Mesenchymal stem cell (in vitro differentiated cells and primary cell): ENCODE results near the gene CAPZA1.
A peak's percentile ranks its signal among the peaks of the same experiment; 100 is the strongest.

Experiments
- DNase-seq: peaks from one replicate; pipeline ENCODE4 v3.0.0-alpha.2; 2013
- H2AFZ ChIP-seq: one replicate; pipeline ENCODE4 v1.6.1; 2013; ENCODE audit warnings: low read depth, mild to moderate bottlenecking, control low read depth, inconsistent platforms, low read length, moderate library complexity
- H2AK5ac ChIP-seq: 2 replicates; pipeline ENCODE4 v1.6.1; 2013; ENCODE audit warnings: low read length, moderate library complexity, mild to moderate bottlenecking, inconsistent platforms; ENCODE audit not compliant: severe bottlenecking
- H2BK120ac ChIP-seq: one replicate; pipeline ENCODE4 v1.6.1; 2013; ENCODE audit warnings: low read depth, mild to moderate bottlenecking, inconsistent platforms, low read length, moderate library complexity
- H2BK12ac ChIP-seq, 2 experiments: one replicate each; pipeline ENCODE4 v1.6.1; 2013; ENCODE audit warnings: inconsistent platforms in 2 of 2, low read length in 2 of 2, mild to moderate bottlenecking in 2 of 2, moderate library complexity in 2 of 2, control low read depth in 1 of 2
- H2BK15ac ChIP-seq: one replicate; pipeline ENCODE4 v1.6.1; 2013; ENCODE audit warnings: mild to moderate bottlenecking, low read depth, inconsistent platforms; ENCODE audit not compliant: poor library complexity, severe bottlenecking
- H2BK5ac ChIP-seq: 2 replicates; pipeline ENCODE4 v1.6.1; 2013; ENCODE audit warnings: low read depth, mild to moderate bottlenecking, low read length, control low read depth, inconsistent platforms; ENCODE audit not compliant: poor library complexity, severe bottlenecking
- H3K14ac ChIP-seq, 2 experiments: one replicate each; pipeline ENCODE4 v1.6.1; 2013; ENCODE audit warnings: inconsistent platforms in 2 of 2, low read length in 2 of 2, control low read depth in 1 of 2, mild to moderate bottlenecking in 1 of 2, moderate library complexity in 1 of 2
- H3K18ac ChIP-seq, 2 experiments: one replicate each; pipeline ENCODE4 v1.6.1; 2013; ENCODE audit warnings: inconsistent platforms in 2 of 2, low read length in 2 of 2, control low read depth in 1 of 2, low read depth in 1 of 2, mild to moderate bottlenecking in 1 of 2
- H3K23ac ChIP-seq, 2 experiments: one replicate each; pipeline ENCODE4 v1.6.1; 2013; ENCODE audit warnings: inconsistent platforms in 2 of 2, low read length in 2 of 2, mild to moderate bottlenecking in 2 of 2, moderate library complexity in 2 of 2, control low read depth in 1 of 2
- H3K27ac ChIP-seq: 2 replicates; pipeline ENCODE4 v1.5.1; 2013; ENCODE audit warnings: mild to moderate bottlenecking, moderate library complexity, low read length, control low read depth, inconsistent platforms; ENCODE audit not compliant: poor library complexity, severe bottlenecking
- H3K27me3 ChIP-seq, 2 experiments: 2 replicates each; pipeline versions ENCODE4 v1.6.1 to v1.7.0; 2013; ENCODE audit warnings: low read length in 2 of 2, mild to moderate bottlenecking in 2 of 2, moderate library complexity in 2 of 2, control low read depth in 1 of 2, inconsistent platforms in 1 of 2; ENCODE audit not compliant: control insufficient read depth in 1 of 2, insufficient read depth in 1 of 2
- H3K36me3 ChIP-seq, 2 experiments: 2 replicates each; pipeline versions ENCODE4 v1.6.1 to v1.7.0; 2013; ENCODE audit warnings: low read length in 2 of 2, control low read depth in 1 of 2, inconsistent platforms in 1 of 2, low read depth in 1 of 2, mild to moderate bottlenecking in 1 of 2; ENCODE audit not compliant: insufficient read depth in 2 of 2, control insufficient read depth in 1 of 2
- H3K4ac ChIP-seq, 2 experiments: one replicate each; pipeline ENCODE4 v1.6.1; 2013; ENCODE audit warnings: inconsistent platforms in 2 of 2, low read length in 2 of 2, mild to moderate bottlenecking in 2 of 2, moderate library complexity in 2 of 2, control low read depth in 1 of 2, low read depth in 1 of 2
- H3K4me1 ChIP-seq: 2 replicates; pipeline ENCODE4 v1.6.1; 2013; ENCODE audit warnings: low read depth, low read length, control low read depth; ENCODE audit not compliant: control insufficient read depth, insufficient read depth
- H3K4me2 ChIP-seq: 2 replicates; pipeline ENCODE4 v1.6.1; 2013; ENCODE audit warnings: low read length, mild to moderate bottlenecking, inconsistent platforms; ENCODE audit not compliant: poor library complexity, severe bottlenecking
- H3K4me3 ChIP-seq, 2 experiments: 2 replicates each; pipeline versions ENCODE4 v1.5.1 to v1.7.0; 2013; ENCODE audit warnings: low read length in 2 of 2, mild to moderate bottlenecking in 2 of 2, control low read depth in 1 of 2, low read depth in 1 of 2; ENCODE audit not compliant: insufficient read depth in 1 of 2
- H3K79me1 ChIP-seq: replicated peaks from 2 replicates; pipeline ENCODE4 v1.6.1; 2013; ENCODE audit warnings: mild to moderate bottlenecking, control low read depth, low read length, inconsistent platforms; ENCODE audit not compliant: poor library complexity, severe bottlenecking
- H3K9ac ChIP-seq: 2 replicates; pipeline ENCODE4 v1.7.0; 2013; ENCODE audit warnings: mild to moderate bottlenecking, low read length, moderate library complexity
- H3K9me3 ChIP-seq: 2 replicates; pipeline ENCODE4 v1.7.0; 2013; ENCODE audit warnings: mild to moderate bottlenecking, low read length; ENCODE audit not compliant: control insufficient read depth
- H4K8ac ChIP-seq: one replicate; pipeline ENCODE4 v1.6.1; 2013; ENCODE audit warnings: inconsistent platforms, mild to moderate bottlenecking, low read length, moderate library complexity
- H4K91ac ChIP-seq: one replicate; pipeline ENCODE4 v1.6.1; 2013; ENCODE audit warnings: mild to moderate bottlenecking, low read length, inconsistent platforms
- WGBS: methylation state at CpG from one replicate; pipeline ENCODE4 v1.1.7; 2013; ENCODE audit warnings: mixed read lengths; 5-methylcytosine and 5-hydroxymethylcytosine counted together

CAPZA1 gene

GRCh38 chr1:112711041-112711440 lies 91.4 kb downstream of the CAPZA1 start:
- H3K9ac ChIP-seq = no peak overlapping the region
- H4K91ac ChIP-seq = no peak overlapping the region
- no peak overlapping the region for H3K27ac ChIP-seq
- H2BK15ac ChIP-seq = no peak overlapping the region
- H3K9me3 ChIP-seq = no peaks in the 10 kb centered on the region
- H2BK12ac ChIP-seq = no peak overlapping the region
- H2AK5ac ChIP-seq = no peak overlapping the region
- H2BK5ac ChIP-seq = no peak overlapping the region
- no peak overlapping the region for H3K4ac ChIP-seq
- no peak overlapping the region for H2AFZ ChIP-seq
- peaks cover 0 to 6% of the 10 kb centered on the region in 2 experiments for H3K27me3 ChIP-seq
- H3K36me3 ChIP-seq = peaks cover 0 to 12% of the 10 kb centered on the region in 2 experiments
- no peak overlapping the region for H3K4me2 ChIP-seq
- no peak overlapping the region for H2BK120ac ChIP-seq
- H3K14ac ChIP-seq = no peak overlapping the region
- H4K8ac ChIP-seq = no peak overlapping the region
- 79% methylated on average over 7 of the region's 7 CpGs for WGBS
- no peak overlapping the region for H3K18ac ChIP-seq
- no peak for DNase-seq
- H3K23ac ChIP-seq = no peak overlapping the region
- H3K4me1 ChIP-seq = peaks cover 24% of the 10 kb centered on the region
- peaks cover 1% of the 10 kb centered on the region for H3K79me1 ChIP-seq
- no peak overlapping the region for H3K4me3 ChIP-seq

- no peak overlapping the region for H2AK5ac ChIP-seq
- no peak overlapping the region for H3K4me3 ChIP-seq
- no peak overlapping the region for H2BK15ac ChIP-seq
- H3K27me3 ChIP-seq = peaks cover 0 to 6% of the 10 kb centered on the region in 2 experiments
- 69% methylated on average over 11 of the region's 11 CpGs for WGBS
- H3K27ac ChIP-seq = no peak overlapping the region
- H3K9ac ChIP-seq = no peak overlapping the region
- peaks cover 28% of the 10 kb centered on the region for H3K4me1 ChIP-seq
- H3K4me2 ChIP-seq = no peak overlapping the region
- no peak overlapping the region for H3K4ac ChIP-seq
- no peak overlapping the region for H3K14ac ChIP-seq
- no peak overlapping the region for H4K91ac ChIP-seq
- H2BK120ac ChIP-seq = no peak overlapping the region
- no peak overlapping the region for H2AFZ ChIP-seq
- H3K36me3 ChIP-seq = peaks cover 0 to 12% of the 10 kb centered on the region in 2 experiments
- H3K18ac ChIP-seq = no peak overlapping the region
- no peak overlapping the region for H4K8ac ChIP-seq
- no peak overlapping the region for H3K23ac ChIP-seq
- no peak for DNase-seq
- H2BK5ac ChIP-seq = no peak overlapping the region
- H3K9me3 ChIP-seq = no peaks in the 10 kb centered on the region
- H2BK12ac ChIP-seq = no peak overlapping the region
- H3K79me1 ChIP-seq = peaks cover 1% of the 10 kb centered on the region
These were observed 92.0 kb downstream of the CAPZA1 start for GRCh38 chr1:112711670-112712069.

GRCh38 chr1:112712191-112712590 lies 92.6 kb downstream of the CAPZA1 start:
- H3K36me3 ChIP-seq = peaks cover 0 to 12% of the 10 kb centered on the region in 2 experiments
- peaks cover 1% of the 10 kb centered on the region for H3K79me1 ChIP-seq
- H3K4me3 ChIP-seq = no peak overlapping the region
- no peak overlapping the region for H2BK15ac ChIP-seq
- no peak overlapping the region for H2BK12ac ChIP-seq
- H2AFZ ChIP-seq = no peak overlapping the region
- no peak overlapping the region for H3K14ac ChIP-seq
- H2AK5ac ChIP-seq = no peak overlapping the region
- H3K9me3 ChIP-seq = no peaks in the 10 kb centered on the region
- H3K27ac ChIP-seq = no peak overlapping the region
- peak overlapping the region; percentile 61 for H4K91ac ChIP-seq
- peaks cover 0 to 6% of the 10 kb centered on the region in 2 experiments for H3K27me3 ChIP-seq
- H3K18ac ChIP-seq = no peak overlapping the region
- WGBS = 97% methylated on average over 7 of the region's 7 CpGs
- no peak overlapping the region for H3K4me2 ChIP-seq
- no peak overlapping the region for H4K8ac ChIP-seq
- H3K4me1 ChIP-seq = peaks cover 28% of the 10 kb centered on the region
- DNase-seq = no peak
- no peak overlapping the region for H3K23ac ChIP-seq
- H2BK5ac ChIP-seq = no peak overlapping the region
- no peak overlapping the region for H3K9ac ChIP-seq
- H3K4ac ChIP-seq = no peak overlapping the region
- H2BK120ac ChIP-seq = no peak overlapping the region

GRCh38 chr1:112712701-112713128 lies 93.1 kb downstream of the CAPZA1 start:
- H3K14ac ChIP-seq = no peak overlapping the region
- no peaks in the 10 kb centered on the region for H3K9me3 ChIP-seq
- no peak for DNase-seq
- no peak overlapping the region for H4K8ac ChIP-seq
- H3K4me2 ChIP-seq = no peak overlapping the region
- WGBS = 87% methylated on average over 9 of the region's 9 CpGs
- H3K4me1 ChIP-seq = peaks cover 25% of the 10 kb centered on the region
- no peak overlapping the region for H3K18ac ChIP-seq
- H3K27ac ChIP-seq = no peak overlapping the region
- no peak overlapping the region for H3K23ac ChIP-seq
- no peak overlapping the region for H2BK12ac ChIP-seq
- H2BK5ac ChIP-seq = no peak overlapping the region
- H4K91ac ChIP-seq = no peak overlapping the region
- H3K36me3 ChIP-seq = peaks cover 0 to 12% of the 10 kb centered on the region in 2 experiments
- peaks cover 1% of the 10 kb centered on the region for H3K79me1 ChIP-seq
- H2AK5ac ChIP-seq = no peak overlapping the region
- peaks cover 0 to 6% of the 10 kb centered on the region in 2 experiments for H3K27me3 ChIP-seq
- no peak overlapping the region for H2BK120ac ChIP-seq
- no peak overlapping the region for H2AFZ ChIP-seq
- H3K4me3 ChIP-seq = no peak overlapping the region
- H3K4ac ChIP-seq = no peak overlapping the region
- H2BK15ac ChIP-seq = no peak overlapping the region
- no peak overlapping the region for H3K9ac ChIP-seq
